CD4-positive, alpha-beta memory T cell (primary cell): Measurements from ENCODE around the gene RNF114. TPM values are rescaled to one million over a fixed set of nuclear protein-coding genes. Genes with fewer than 3 reads are reported as not detected.

Experiments
- CTCF ChIA-PET: fragments of 350-600 bp; sonication (Branson Sonifier 250); formaldehyde crosslinking; loops from one replicate; lab custom pipeline; 2021; ENCODE audit warnings: inconsistent platforms; ENCODE audit not compliant: partially characterized antibody; lab: Charles Lee
- POLR2A ChIA-PET: fragments of 350-600 bp; sonication (Branson Sonifier 250); formaldehyde crosslinking; loops from one replicate; lab custom pipeline; 2021; ENCODE audit not compliant: partially characterized antibody; lab: Charles Lee
- DNase-seq, 5 donors: peaks; one replicate each; pipeline versions ENCODE4 v3.0.0 to v3.0.0-alpha.2; 2020 to 2022; ENCODE audit warnings: mixed read lengths in 1 of 5
- H3K27ac ChIP-seq: one replicate; pipeline ENCODE4 v1.7.0; 2013; ENCODE audit warnings: low read depth, low read length
- H3K27me3 ChIP-seq: 2 replicates; pipeline ENCODE4 v1.7.0; 2013; ENCODE audit warnings: mild to moderate bottlenecking, low read length, moderate library complexity; ENCODE audit not compliant: insufficient read depth
- H3K36me3 ChIP-seq: 2 replicates; pipeline ENCODE4 v1.7.0; 2013; ENCODE audit warnings: mild to moderate bottlenecking, low read length, moderate library complexity; ENCODE audit not compliant: insufficient read depth
- H3K4me1 ChIP-seq: 2 replicates; pipeline ENCODE4 v1.7.0; 2013; ENCODE audit warnings: mild to moderate bottlenecking, low read length, moderate library complexity; ENCODE audit not compliant: insufficient read depth
- H3K4me3 ChIP-seq, 2 donors: one replicate each; pipeline ENCODE4 v1.7.0; 2013; ENCODE audit warnings: low read length in 2 of 2, mild to moderate bottlenecking in 1 of 2
- H3K9me3 ChIP-seq, 2 donors: one replicate each; pipeline ENCODE4 v1.7.0; 2013; ENCODE audit warnings: low read length in 2 of 2, control low read depth in 1 of 2; ENCODE audit not compliant: control insufficient read depth in 1 of 2
- H3K27ac Mint-ChIP-seq, 7 donors: one replicate each; pipeline ENCODE4 v1.8.0; 2020 to 2021; ENCODE audit warnings: mixed read lengths in 7 of 7, mild to moderate bottlenecking in 6 of 7, inconsistent platforms in 3 of 7, moderate library complexity in 3 of 7
- H3K27me3 Mint-ChIP-seq, 2 donors: one replicate each; pipeline ENCODE4 v1.8.0; 2020 to 2021; ENCODE audit warnings: mixed read lengths in 2 of 2
- H3K36me3 Mint-ChIP-seq, 2 donors: one replicate each; pipeline ENCODE4 v1.8.0; 2020 to 2021; ENCODE audit warnings: mixed read lengths in 2 of 2, inconsistent platforms in 1 of 2, mild to moderate bottlenecking in 1 of 2
- H3K4me1 Mint-ChIP-seq, 4 donors: one replicate each; pipeline ENCODE4 v1.8.0; 2020 to 2021; ENCODE audit warnings: mixed read lengths in 4 of 4, mild to moderate bottlenecking in 1 of 4
- H3K4me3 Mint-ChIP-seq, 8 donors: one replicate each; pipeline ENCODE4 v1.8.0; 2020 to 2021; ENCODE audit warnings: mixed read lengths in 8 of 8, mild to moderate bottlenecking in 7 of 8, moderate library complexity in 6 of 8, inconsistent platforms in 3 of 8
- H3K9me3 Mint-ChIP-seq, 8 donors: one replicate each; pipeline ENCODE4 v1.8.0; 2020 to 2021; ENCODE audit warnings: mixed read lengths in 8 of 8, mild to moderate bottlenecking in 5 of 8, inconsistent platforms in 3 of 8, moderate library complexity in 1 of 8
- intact Hi-C: fragments of 100-400 bp; cut with micrococcal nuclease; formaldehyde crosslinking; loops from one replicate; pipeline ENCODE4 v1.15.1; 2023
- polyA plus RNA-seq, 2 donors: library from polyadenylated mRNA; unstranded; fragments of 300-500 nt; fragmentation: Illumina TruSeq; gene quantifications; one replicate each; pipeline ENCODE4 v1.2.3, GENCODE V29; 2021
- total RNA-seq, 2 experiments: library from RNA; stranded (reverse); gene quantifications; one replicate each; pipeline ENCODE4 v1.2.3, GENCODE V29; 2021

RNF114 gene
- total and polyA plus RNA-seq, 4 experiments from 2014 or later, result 96.3 to 177 (median 104) TPM

DNA sequence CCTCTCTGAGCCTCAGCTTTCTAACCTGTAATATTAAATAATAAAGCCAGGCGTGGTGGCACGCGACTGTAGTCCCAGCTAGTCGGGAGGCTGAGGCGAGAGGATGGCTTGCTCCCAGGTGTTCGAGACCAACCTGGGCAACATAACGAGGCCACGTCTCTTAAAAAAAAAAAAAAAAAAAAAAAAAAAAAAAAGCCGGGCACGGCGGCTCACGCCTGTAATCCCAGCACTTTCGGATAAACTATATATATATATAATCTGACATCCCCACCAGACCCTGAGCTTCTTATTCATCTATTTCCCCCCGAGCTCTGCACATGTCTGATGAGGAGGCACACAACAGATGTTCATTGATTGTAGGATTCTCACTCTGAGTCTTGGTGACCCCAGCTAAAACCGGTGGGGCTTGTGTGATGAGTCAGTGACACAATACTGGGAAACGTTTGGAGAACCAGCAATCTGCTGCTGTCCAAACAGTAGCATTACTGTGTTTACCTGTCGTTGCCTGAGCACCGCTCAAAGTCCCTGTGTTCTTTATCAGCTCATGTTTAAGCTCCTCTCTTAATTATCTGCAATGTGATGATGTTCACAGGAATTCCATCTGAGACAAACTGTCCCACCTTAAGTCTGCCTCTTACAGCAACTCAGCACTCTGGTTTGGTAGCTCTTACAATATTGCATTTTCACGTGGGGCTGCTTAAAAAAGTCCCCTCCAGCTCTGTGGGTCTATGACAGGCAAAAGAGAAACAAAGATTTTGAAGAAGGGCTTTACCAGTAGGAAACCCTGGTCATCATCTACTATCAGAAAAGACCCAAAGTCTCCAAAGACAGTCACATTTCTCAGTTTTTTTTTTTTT is 19.8 kb upstream of the RNF114 start:
- no peaks in the 10 kb centered on the region for H3K36me3 ChIP-seq
- H3K27ac ChIP-seq, result peak overlapping the region; percentile 97
- H3K27me3 ChIP-seq, result no peaks in the 10 kb centered on the region
- peak overlapping the region; percentile 85 to 99 for H3K4me3 ChIP-seq
- H3K27me3 Mint-ChIP-seq, result peaks cover 0 to 2% of the 10 kb centered on the region in 2 donors
- H3K36me3 Mint-ChIP-seq, result peaks cover 0 to 16% of the 10 kb centered on the region in 2 donors
- POLR2A ChIA-PET, result interaction anchor here (0.6 to 5.2 kb wide), 4 partner anchors 9 to 103 kb away, joined by 3 to 48 read pairs (median 3); partner anchors contain the start of genes RNF114 and SLC9A8
- peaks cover 18 to 47% (median 30%) of the 10 kb centered on the region in 4 donors for H3K4me1 Mint-ChIP-seq
- peak overlapping the region; percentile 98 to 99 (median 99) for H3K4me3 Mint-ChIP-seq
- H3K27ac Mint-ChIP-seq, result peak overlapping the region; percentile 98 to 100 (median 100)
- H3K4me1 ChIP-seq, result peaks cover 24% of the 10 kb centered on the region
- CTCF ChIA-PET, result interaction anchor here (0.7 to 3.1 kb wide), 7 partner anchors 12 to 269 kb away, joined by 3 to 17 read pairs (median 4); partner anchors contain the start of genes RNF114 and SLC9A8
- H3K9me3 Mint-ChIP-seq, result peaks cover 0 to 3% (median 0%) of the 10 kb centered on the region in 8 donors
- DNase-seq, result no peak
- no peaks in the 10 kb centered on the region for H3K9me3 ChIP-seq
- intact Hi-C loops, result loop anchor here (10.0 kb wide), 1 partner anchor 202 kb away; the partner anchor contains the start of gene B4GALT5

DNA sequence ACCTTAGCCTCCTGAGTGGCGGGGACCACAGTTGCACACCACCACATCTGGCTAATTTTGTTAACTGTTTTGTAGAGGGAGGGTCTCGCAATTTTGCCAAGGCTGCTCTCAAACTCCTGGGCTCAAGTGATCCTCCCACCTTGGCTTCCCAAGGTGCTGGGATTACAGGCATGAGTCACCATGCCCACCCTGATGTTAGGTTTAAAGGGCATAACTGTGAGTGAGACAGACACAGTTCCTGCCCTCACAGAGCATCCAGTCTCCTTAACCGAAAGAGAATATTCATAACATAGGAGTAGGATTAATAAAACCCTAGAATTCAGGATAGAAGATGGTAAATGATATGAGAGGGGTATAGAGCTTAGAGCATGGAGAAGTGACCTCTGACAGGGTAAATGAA is 17.8 kb upstream of the RNF114 start:
- Mint-ChIP-seq H3K9me3 (peaks cover 0 to 3% (median 0%) of the 10 kb centered on the region in 8 donors), H3K36me3 (peaks cover 0 to 14% of the 10 kb centered on the region in 2 donors), H3K4me1 (peaks cover 15 to 34% (median 23%) of the 10 kb centered on the region in 4 donors), H3K4me3 (no peak overlapping the region), H3K27me3 (peaks cover 0 to 2% of the 10 kb centered on the region in 2 donors), H3K27ac (peak overlapping the region in 1 of 7 donors; percentile 30)
- Histone ChIP-seq H3K4me1 (peaks cover 24% of the 10 kb centered on the region), H3K27me3 (no peaks in the 10 kb centered on the region), H3K9me3 (no peaks in the 10 kb centered on the region), H3K27ac (no peak overlapping the region), H3K36me3 (no peaks in the 10 kb centered on the region), H3K4me3 (no peak overlapping the region)
- intact Hi-C loops, result loop anchor here (10.0 kb wide), 1 partner anchor 204 kb away; the partner anchor contains the start of gene B4GALT5
- ChIA-PET POLR2A (no interaction called here), CTCF (no interaction called here)
- no peak for DNase-seq

DNA sequence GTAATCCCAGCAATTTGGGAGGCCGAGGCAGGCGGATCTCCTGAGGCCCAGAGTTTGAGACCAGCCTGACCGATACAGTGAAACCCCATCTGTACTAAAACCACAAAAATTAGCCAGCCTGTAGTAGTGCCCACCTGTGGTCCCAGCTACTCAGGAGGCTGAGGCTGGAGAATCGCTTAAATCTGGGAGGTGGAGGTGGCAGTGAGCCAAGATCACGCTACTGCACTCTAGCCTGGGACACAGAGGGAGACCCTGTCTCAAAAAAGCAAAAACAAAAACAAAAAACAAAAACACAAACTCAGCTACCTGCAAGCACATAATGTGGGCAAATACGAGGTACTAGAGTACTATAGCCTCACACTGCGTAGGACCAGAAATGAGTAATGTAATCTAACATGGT is 17.2 kb upstream of the RNF114 start:
- ChIA-PET CTCF (no interaction called here), POLR2A (no interaction called here)
- no peak for DNase-seq
- peaks cover 0 to 14% of the 10 kb centered on the region in 2 donors for H3K36me3 Mint-ChIP-seq
- no peaks in the 10 kb centered on the region for H3K9me3 ChIP-seq
- H3K4me3 Mint-ChIP-seq, result no peak overlapping the region
- H3K4me1 Mint-ChIP-seq, result peaks cover 15 to 29% (median 18%) of the 10 kb centered on the region in 4 donors
- intact Hi-C loops, result loop anchor here (10.0 kb wide), 1 partner anchor 204 kb away; the partner anchor contains the start of gene B4GALT5
- H3K27me3 Mint-ChIP-seq, result peaks cover 0 to 2% of the 10 kb centered on the region in 2 donors
- H3K27me3 ChIP-seq, result no peaks in the 10 kb centered on the region
- peaks cover 0 to 3% (median 0%) of the 10 kb centered on the region in 8 donors for H3K9me3 Mint-ChIP-seq
- H3K4me1 ChIP-seq, result peaks cover 18% of the 10 kb centered on the region
- H3K4me3 ChIP-seq, result no peak overlapping the region
- H3K27ac Mint-ChIP-seq, result peak overlapping the region in 1 of 7 donors; percentile 30
- no peaks in the 10 kb centered on the region for H3K36me3 ChIP-seq
- no peak overlapping the region for H3K27ac ChIP-seq

DNA sequence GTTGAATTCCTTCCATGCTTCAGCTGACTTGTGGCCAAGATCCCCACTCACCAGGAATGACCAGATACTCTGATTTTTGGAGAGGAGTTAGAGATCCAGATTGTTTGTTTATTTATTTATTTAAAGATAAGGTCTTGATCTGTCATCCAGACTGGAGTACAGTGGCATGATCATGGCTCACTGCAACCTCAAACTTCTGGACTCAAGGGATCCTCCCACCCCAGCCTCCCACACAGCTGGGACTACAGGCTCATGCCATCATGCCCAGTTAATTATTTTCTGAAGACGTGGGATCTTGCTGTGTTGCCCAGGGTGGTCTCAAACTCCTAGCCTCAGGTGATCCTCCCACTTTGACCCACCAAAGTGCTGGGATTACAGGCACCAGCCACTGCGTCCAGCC is 16.7 kb upstream of the RNF114 start:
- POLR2A ChIA-PET, result no interaction called here
- no peaks in the 10 kb centered on the region for H3K9me3 ChIP-seq
- DNase-seq, result no peak
- H3K27ac ChIP-seq, result no peak overlapping the region
- Mint-ChIP-seq H3K9me3 (peaks cover 0 to 3% (median 0%) of the 10 kb centered on the region in 8 donors), H3K4me3 (no peak overlapping the region), H3K36me3 (peaks cover 0 to 14% of the 10 kb centered on the region in 2 donors), H3K4me1 (peaks cover 11 to 24% (median 14%) of the 10 kb centered on the region in 4 donors), H3K27ac (no peak overlapping the region), H3K27me3 (peaks cover 0 to 2% of the 10 kb centered on the region in 2 donors)
- H3K4me1 ChIP-seq, result peaks cover 14% of the 10 kb centered on the region
- no peaks in the 10 kb centered on the region for H3K36me3 ChIP-seq
- intact Hi-C loops, result loop anchor here (10.0 kb wide), 1 partner anchor 205 kb away; the partner anchor contains the start of gene B4GALT5
- CTCF ChIA-PET, result no interaction called here
- no peaks in the 10 kb centered on the region for H3K27me3 ChIP-seq
- no peak overlapping the region for H3K4me3 ChIP-seq

DNA sequence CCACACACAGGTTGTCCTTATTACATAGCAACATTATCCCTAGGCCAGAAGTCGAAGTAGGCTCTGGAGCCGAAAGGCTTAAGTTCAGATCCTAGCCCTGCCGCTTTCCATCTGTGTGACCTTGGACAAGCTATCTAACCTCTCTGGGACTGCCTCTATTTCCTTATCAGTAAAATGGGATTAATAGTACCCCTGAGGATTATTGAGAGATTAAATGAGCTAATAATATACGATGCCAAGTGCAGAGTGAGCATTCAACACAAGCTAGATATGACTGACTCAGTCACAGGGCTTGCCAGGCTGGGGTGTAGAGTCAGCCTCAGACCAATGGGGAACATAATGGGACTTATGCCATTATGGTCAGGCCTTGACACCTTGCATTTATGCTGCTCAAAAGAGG is 11.9 kb upstream of the RNF114 start:
- no peak for DNase-seq
- H3K27me3 ChIP-seq, result no peaks in the 10 kb centered on the region
- Mint-ChIP-seq H3K4me1 (peaks cover 1 to 5% (median 4%) of the 10 kb centered on the region in 4 donors), H3K9me3 (no peaks in the 10 kb centered on the region), H3K36me3 (no peaks in the 10 kb centered on the region), H3K27me3 (peaks cover 1% of the 10 kb centered on the region in 2 donors), H3K4me3 (no peak overlapping the region), H3K27ac (no peak overlapping the region)
- H3K27ac ChIP-seq, result no peak overlapping the region
- ChIA-PET POLR2A (interaction anchor here (2.1 kb wide), 1 partner anchor 12 kb away, joined by 5 read pairs; the partner anchor contains the start of gene RNF114), CTCF (interaction anchor here (0.7 to 1.0 kb wide), 3 partner anchors 10 to 55 kb away, joined by 3 to 4 read pairs (median 3); no protein-coding TSS in a partner anchor)
- no peaks in the 10 kb centered on the region for H3K4me1 ChIP-seq
- H3K4me3 ChIP-seq, result no peak overlapping the region
- H3K9me3 ChIP-seq, result no peaks in the 10 kb centered on the region
- no peaks in the 10 kb centered on the region for H3K36me3 ChIP-seq
- intact Hi-C loops, result no loop called here

DNA sequence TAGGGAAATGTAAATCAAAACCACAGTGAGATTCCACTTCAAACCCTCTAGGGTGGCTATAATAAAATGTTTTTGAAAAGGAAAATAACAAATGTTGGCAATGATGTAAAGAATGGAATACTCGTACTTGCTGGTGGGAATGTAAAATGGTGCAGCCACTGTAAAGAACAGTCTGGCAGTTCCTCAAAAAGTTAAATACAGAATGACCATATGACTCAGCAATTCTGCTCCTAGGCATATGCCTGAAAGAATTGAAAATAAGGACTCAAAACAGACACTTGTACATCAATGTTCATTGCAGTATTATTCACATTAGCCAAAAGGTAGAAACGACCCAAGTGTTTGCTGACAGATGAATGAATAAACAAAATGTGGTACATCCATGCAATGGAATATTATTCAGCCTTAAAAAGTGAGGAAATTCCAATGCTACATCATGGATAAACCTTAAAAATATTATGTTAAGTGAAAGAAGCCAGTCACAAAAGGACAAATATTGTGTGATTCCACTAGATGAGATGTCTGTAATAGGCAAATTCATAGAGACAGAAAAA is 10.2 kb upstream of the RNF114 start:
- peaks cover 1 to 5% (median 4%) of the 10 kb centered on the region in 4 donors for H3K4me1 Mint-ChIP-seq
- H3K27me3 ChIP-seq, result no peaks in the 10 kb centered on the region
- CTCF ChIA-PET, result interaction anchor here (1.1 to 1.8 kb wide), 2 partner anchors 13 to 384 kb away, joined by 3 to 5 read pairs; no protein-coding TSS in a partner anchor
- H3K27ac Mint-ChIP-seq, result no peak overlapping the region
- H3K4me1 ChIP-seq, result no peaks in the 10 kb centered on the region
- POLR2A ChIA-PET, result interaction anchor here (2.1 kb wide), 1 partner anchor 10 kb away, joined by 5 read pairs; the partner anchor contains the start of gene RNF114
- no peaks in the 10 kb centered on the region for H3K9me3 ChIP-seq
- peaks cover 1% of the 10 kb centered on the region in 2 donors for H3K27me3 Mint-ChIP-seq
- no peaks in the 10 kb centered on the region for H3K9me3 Mint-ChIP-seq
- intact Hi-C loops, result loop anchor here (5.0 kb wide), 1 partner anchor 34 kb away; no protein-coding TSS in a partner anchor
- H3K27ac ChIP-seq, result no peak overlapping the region
- no peaks in the 10 kb centered on the region for H3K36me3 Mint-ChIP-seq
- no peak for DNase-seq
- H3K36me3 ChIP-seq, result no peaks in the 10 kb centered on the region
- no peak overlapping the region for H3K4me3 Mint-ChIP-seq
- no peak overlapping the region for H3K4me3 ChIP-seq
